NB4 (cell line): ENCODE data around the gene NSUN7.

Experiments used
- CTCF ChIP-seq: IDR thresholded peaks from one replicate; pipeline ENCODE4 v1.5.1; 2012; ENCODE audit warnings: low read depth, low read length
- MYC ChIP-seq: IDR thresholded peaks from 2 replicates; pipeline ENCODE4 v1.6.1; 2011; ENCODE audit warnings: low read depth, low read length
- POLR2A ChIP-seq: IDR thresholded peaks from 2 replicates; pipeline ENCODE4 v1.6.1; 2011; ENCODE audit warnings: mild to moderate bottlenecking; ENCODE audit not compliant: insufficient read length; ENCODE audit errors: extremely low read depth

GRCh38 chr4:40844261-40844660, 94.5 kb downstream of the NSUN7 start:
- TF ChIP-seq CTCF (no peak), POLR2A (no peak), MYC (no peak)
